Loucy (cell line): Measurements from ENCODE around the gene SNX21.

Experiments used
- EZH2phosphoT487 ChIP-seq: fragments of 200-600 bp; IDR thresholded peaks from 2 replicates; pipeline ENCODE4 v1.6.1; 2018; ENCODE audit warnings: antibody characterized with exemption, mild to moderate bottlenecking, moderate library complexity, borderline replicate concordance
- TF ChIP-seq, protein P1 (sequence below): fragments of 200-600 bp; sonication (generic); conservative IDR thresholded peaks from 2 replicates; pipeline ENCODE4 v1.5.1; 2014; ENCODE audit warnings: mild to moderate bottlenecking, antibody characterized with exemption, low read length

DNA sequence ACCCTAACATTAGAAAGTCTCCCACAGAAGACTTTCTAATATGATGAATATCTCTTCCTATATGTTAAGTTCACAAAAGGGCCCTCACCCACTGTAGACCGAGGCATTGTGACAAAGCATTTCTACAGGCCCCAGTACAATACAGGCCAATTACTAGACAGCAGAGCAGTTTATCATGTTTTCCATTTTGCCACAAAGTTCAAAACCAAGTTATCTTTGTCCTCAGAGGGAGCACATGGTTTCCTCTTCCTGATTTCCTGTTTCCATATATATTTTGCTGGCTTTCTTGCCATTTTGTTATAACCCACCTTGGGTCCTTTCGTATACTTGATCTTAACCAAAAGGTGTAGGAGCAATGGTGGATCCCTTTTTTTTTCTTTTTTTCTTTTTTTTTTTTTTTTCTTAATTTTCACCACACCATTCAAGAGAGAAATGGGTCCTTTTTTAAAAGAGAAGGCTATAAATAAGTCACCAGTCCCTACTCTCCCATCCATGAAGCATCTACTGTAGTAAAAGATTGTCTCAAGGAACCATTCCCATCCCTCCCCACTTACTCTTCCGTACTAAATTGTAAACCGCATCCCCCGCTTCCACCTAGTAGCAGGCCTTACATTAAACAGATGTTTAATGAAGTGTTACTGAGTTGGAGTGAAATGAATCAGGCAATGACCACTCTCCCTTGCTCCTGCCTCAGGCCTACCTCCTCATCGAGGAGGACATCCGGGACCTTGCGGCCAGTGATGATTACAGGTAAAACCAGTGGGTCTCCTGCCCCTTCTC is 23.2 kb upstream of the SNX21 start:
- TF ChIP-seq, protein P1, sequence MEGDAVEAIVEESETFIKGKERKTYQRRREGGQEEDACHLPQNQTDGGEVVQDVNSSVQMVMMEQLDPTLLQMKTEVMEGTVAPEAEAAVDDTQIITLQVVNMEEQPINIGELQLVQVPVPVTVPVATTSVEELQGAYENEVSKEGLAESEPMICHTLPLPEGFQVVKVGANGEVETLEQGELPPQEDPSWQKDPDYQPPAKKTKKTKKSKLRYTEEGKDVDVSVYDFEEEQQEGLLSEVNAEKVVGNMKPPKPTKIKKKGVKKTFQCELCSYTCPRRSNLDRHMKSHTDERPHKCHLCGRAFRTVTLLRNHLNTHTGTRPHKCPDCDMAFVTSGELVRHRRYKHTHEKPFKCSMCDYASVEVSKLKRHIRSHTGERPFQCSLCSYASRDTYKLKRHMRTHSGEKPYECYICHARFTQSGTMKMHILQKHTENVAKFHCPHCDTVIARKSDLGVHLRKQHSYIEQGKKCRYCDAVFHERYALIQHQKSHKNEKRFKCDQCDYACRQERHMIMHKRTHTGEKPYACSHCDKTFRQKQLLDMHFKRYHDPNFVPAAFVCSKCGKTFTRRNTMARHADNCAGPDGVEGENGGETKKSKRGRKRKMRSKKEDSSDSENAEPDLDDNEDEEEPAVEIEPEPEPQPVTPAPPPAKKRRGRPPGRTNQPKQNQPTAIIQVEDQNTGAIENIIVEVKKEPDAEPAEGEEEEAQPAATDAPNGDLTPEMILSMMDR, result no peak
- no peak for TF ChIP-seq EZH2phosphoT487
